HepG2 (cell line): ENCODE data around the gene KRTAP8-1.

Experiments used
- EP300 ChIP-seq, 3 experiments: sonication (generic) in 1 of 3; formaldehyde crosslinking in 1 of 3; IDR thresholded peaks; 2 replicates each; pipeline versions ENCODE4 v1.5.1 to v1.6.1; 2011 to 2020; ENCODE audit warnings: low read depth in 2 of 3, low read length in 2 of 3, borderline replicate concordance in 1 of 3, improper control_type of control experiment in 1 of 3, mild to moderate bottlenecking in 1 of 3, missing genetic modification reagents in 1 of 3, moderate library complexity in 1 of 3
- POLR2A ChIP-seq, 2 experiments: IDR thresholded peaks; 2 replicates each; pipeline ENCODE4 v1.6.1; 2011; ENCODE audit warnings: low read depth in 2 of 2, low read length in 2 of 2, mild to moderate bottlenecking in 1 of 2, moderate library complexity in 1 of 2; ENCODE audit not compliant: insufficient read depth in 1 of 2
- RAD51 ChIP-seq: fragments of 450-650 bp; IDR thresholded peaks from 2 replicates; pipeline ENCODE4 v1.6.1; 2016; ENCODE audit warnings: borderline replicate concordance
- SMAD9 ChIP-seq: sonication (generic); formaldehyde crosslinking; IDR thresholded peaks from 2 replicates; pipeline ENCODE4 v1.5.1; 2020; ENCODE audit warnings: mild to moderate bottlenecking, missing genetic modification reagents
- SMARCC2 ChIP-seq: fragments of 450-650 bp; IDR thresholded peaks from 2 replicates; pipeline ENCODE4 v1.6.1; 2017; ENCODE audit warnings: antibody characterized with exemption, mild to moderate bottlenecking
- STAG1 ChIP-seq: sonication (generic); formaldehyde crosslinking; IDR thresholded peaks from 2 replicates; pipeline ENCODE4 v1.4.0; 2020; ENCODE audit warnings: missing genetic modification reagents
- TAF1 ChIP-seq: sonication (generic); formaldehyde crosslinking; IDR thresholded peaks from 2 replicates; pipeline ENCODE4 v1.4.0; 2020; ENCODE audit warnings: missing genetic modification reagents
- TGIF2 ChIP-seq: IDR thresholded peaks from 2 replicates; pipeline ENCODE4 v1.6.1; 2016; ENCODE audit warnings: control low read depth, missing compliant biosample characterization
- ZNF775 ChIP-seq: sonication (generic); formaldehyde crosslinking; IDR thresholded peaks from 2 replicates; pipeline ENCODE4 v1.4.0; 2020; ENCODE audit warnings: missing genetic modification reagents, mild to moderate bottlenecking, moderate library complexity, borderline replicate concordance
- ZNF777 ChIP-seq: sonication (generic); formaldehyde crosslinking; IDR thresholded peaks from 2 replicates; pipeline ENCODE4 v1.4.0; 2020; ENCODE audit warnings: missing genetic modification reagents

DNA sequence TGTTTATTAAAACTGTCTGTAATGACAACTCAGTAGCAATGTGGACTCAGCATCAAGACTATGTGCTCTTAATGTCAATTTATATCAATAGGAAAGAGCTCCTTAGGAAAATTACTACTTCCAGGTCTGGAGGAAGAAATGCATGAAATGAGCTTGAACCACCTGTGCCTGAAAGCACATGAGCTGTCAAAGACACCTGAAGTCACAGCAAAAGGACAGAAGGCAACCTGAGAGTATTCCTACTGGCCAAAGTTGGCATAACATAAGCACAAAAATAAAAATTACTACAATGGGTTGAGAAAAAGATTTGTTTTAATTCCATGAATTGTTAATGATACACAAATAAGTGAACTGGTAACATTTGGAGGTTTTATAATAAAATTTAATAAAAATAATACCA is 29.9 kb upstream of the KRTAP8-1 start:
- TF ChIP-seq STAG1 (CRISPR knock-in tag) (no peak), TAF1 (CRISPR knock-in tag) (no peak), POLR2A (IDR thresholded peaks at IDR 0.05; ENCODE audit: insufficient read depth in 1 of 2, low read depth in 2 of 2, low read length in 2 of 2) (no peak), TGIF2 (CRISPR knock-in tag) (no peak), ZNF777 (CRISPR knock-in tag) (no peak), ZNF775 (no peak), SMARCC2 (no peak), RAD51 (no peak), SMAD9 (CRISPR knock-in tag) (no peak), EP300 (IDR thresholded peaks at IDR 0.05; ENCODE audit: low read depth in 2 of 2, low read length in 2 of 2) (no peak), EP300 (CRISPR knock-in tag; IDR thresholded peaks at IDR 0.05; ENCODE audit: borderline replicate concordance) (no peak)
